ENCODE data around the gene NEDD9.

The NEDD9 gene

DNA sequence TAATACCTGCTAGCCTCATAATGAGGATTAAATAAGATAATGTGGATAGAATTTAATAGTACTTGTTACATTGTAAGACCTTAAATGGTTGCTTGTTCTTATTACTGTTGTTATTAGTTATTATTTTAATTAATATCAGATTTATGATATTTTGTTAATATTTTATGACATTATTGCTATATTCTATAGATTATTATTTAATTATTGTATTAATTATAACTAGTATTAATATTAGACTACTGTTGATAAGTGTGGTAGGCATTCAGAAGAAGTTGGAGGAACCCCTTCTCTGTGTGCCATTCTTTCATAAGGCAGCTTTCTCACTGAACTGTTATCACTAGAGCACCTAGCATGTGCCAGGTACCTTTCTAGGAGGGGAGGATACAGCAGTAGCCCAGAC is 2.6 kb upstream of the NEDD9 start:
- Mint-ChIP-seq H3K9me3 (no peaks in the 10 kb centered on the region), H3K4me3 (no peak overlapping the region), H3K27ac (peak overlapping the region; percentile 77), H3K27me3 (no peaks in the 10 kb centered on the region), H3K4me1 (peaks cover 37% of the 10 kb centered on the region), H3K36me3 (peaks cover 10% of the 10 kb centered on the region)
- no peak for DNase-seq (ENCODE audit: low spot score in 2 of 2)
- no peak for ATAC-seq (ENCODE audit: low read depth)

DNA sequence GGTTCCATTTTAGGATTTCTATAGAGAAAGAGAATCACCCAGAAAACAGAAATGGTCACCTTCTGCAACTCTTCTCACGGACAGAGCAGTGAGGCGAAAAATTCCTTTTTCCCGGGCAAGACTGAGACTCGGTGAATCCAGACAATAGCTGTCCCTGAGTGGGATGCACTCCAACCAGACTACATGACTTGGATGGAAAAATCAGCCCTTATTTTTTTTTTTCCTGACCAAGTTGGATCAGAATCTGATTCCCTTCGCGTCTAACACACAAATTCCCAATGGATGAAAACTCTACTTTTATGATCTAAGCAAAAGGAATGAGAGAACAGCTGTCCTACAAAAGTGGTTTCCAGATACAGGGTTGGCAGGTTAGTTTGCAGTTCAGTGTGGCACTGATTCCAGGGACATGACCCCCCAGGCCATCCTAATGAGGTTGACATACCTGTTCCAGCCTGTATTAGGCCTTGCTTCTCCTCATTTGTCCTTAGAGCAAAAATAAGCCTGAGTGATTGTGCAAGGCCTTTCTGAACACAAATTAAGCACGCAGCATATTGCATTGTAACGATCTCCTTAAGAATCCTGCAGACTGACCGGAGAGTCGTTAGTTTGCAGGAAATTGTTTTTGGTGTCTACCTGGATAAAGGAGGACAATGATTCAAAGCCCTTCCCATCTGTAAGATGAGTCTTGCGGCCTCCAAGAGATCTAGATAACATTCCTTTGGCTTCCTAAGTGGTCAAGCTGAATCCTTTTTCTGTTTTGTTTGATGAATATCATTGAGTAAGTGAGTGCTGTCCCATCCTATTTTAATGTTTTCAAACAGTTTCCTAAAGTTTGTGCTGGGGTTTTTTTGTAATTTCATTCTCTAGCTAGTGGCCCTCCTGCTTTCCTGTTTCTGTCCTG is 1.5 kb upstream of the NEDD9 start:
- Mint-ChIP-seq H3K4me1 (peaks cover 37% of the 10 kb centered on the region), H3K27me3 (no peaks in the 10 kb centered on the region), H3K4me3 (peak overlapping the region; percentile 93), H3K27ac (peak overlapping the region; percentile 91), H3K36me3 (peaks cover 10% of the 10 kb centered on the region), H3K9me3 (no peaks in the 10 kb centered on the region)
- no peak for ATAC-seq (ENCODE audit: low read depth)
- DNase-seq (ENCODE audit: low spot score in 2 of 2) = no peak

DNA sequence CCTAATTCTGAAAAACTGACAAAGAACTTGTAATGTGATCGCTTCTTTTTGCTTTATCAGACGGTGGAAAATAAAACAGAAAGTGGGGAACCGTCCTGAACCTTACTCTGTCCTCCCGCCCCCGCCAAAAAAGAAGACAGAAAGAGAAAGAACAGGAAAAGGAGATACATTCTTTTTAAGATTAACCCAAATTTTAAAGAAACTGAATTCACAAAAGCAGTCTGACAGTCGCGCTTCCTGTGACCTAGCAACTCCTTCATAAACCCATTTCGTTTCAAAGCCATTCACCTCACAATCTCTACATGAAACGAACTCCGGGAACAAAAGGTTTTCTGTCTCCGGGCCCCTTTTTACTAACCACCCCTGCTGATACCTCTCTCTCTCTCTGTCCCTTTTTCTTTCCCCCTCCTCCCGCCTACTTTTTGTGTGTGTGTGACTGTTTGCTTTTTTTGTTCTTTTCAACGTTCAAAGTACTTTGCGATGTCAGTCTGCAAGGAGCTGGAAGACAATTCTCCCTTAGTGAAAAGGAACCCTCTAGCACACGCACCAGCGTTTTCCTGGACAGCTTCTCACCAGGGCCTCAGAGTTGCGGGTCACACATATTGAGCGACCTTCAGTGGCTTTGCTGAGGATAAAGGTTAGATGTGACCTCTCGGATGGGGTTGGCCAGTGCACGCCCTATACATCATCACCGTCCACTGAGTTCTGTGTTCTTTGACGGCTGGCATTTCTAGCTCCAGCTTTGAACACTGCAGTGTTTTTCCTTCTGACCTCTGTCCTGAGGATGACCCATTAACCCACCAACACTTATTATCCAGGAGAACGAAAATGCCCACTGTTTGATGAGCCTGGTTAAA is 530 bp upstream of the NEDD9 start:
- peak overlapping the region; percentile 93 for H3K4me3 Mint-ChIP-seq
- H3K27ac Mint-ChIP-seq = peak overlapping the region; percentile 91
- peaks cover 34% of the 10 kb centered on the region for H3K4me1 Mint-ChIP-seq
- peak in 1 of 2 donors; percentile 3 for DNase-seq (ENCODE audit: low spot score in 2 of 2)
- no peaks in the 10 kb centered on the region for H3K27me3 Mint-ChIP-seq
- H3K36me3 Mint-ChIP-seq = peaks cover 6% of the 10 kb centered on the region
- no peaks in the 10 kb centered on the region for H3K9me3 Mint-ChIP-seq
- no peak for ATAC-seq (ENCODE audit: low read depth)

DNA sequence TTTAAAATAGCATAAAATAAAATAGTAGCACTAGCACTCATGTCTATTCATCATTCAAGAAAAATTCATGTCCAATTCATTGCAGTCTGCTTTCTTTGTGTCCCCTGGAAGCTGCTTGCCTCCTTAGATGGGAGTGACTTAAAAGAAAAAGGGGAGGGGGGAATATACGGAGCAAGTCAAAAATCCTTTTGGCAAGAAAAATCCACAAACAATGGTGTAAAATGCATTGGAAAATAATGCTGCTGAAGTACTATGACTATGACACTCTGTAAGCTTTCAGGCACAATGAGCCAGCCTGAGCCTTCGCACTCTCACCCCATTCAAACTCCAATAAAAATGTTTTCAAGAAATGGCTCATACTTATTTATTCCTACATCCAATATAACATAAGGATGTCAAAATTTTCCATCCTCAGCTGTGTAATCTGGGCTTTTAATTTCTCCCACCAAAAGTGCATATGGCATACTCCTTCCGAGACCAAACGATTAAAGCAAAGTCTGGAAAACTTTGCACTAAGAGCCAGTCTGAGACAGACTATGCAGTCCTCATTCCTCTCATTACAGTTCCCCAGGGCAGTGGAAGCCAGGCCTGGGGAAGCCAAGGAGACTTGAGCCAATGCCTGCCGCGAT is 790 bp downstream of the NEDD9 start:
- ATAC-seq (ENCODE audit: low read depth) = no peak
- Mint-ChIP-seq H3K4me3 (peak overlapping the region; percentile 93), H3K9me3 (no peaks in the 10 kb centered on the region), H3K27me3 (no peaks in the 10 kb centered on the region), H3K4me1 (peaks cover 33% of the 10 kb centered on the region), H3K36me3 (peaks cover 10% of the 10 kb centered on the region), H3K27ac (peak overlapping the region; percentile 91)
- no peak for DNase-seq (ENCODE audit: low spot score in 2 of 2)

DNA sequence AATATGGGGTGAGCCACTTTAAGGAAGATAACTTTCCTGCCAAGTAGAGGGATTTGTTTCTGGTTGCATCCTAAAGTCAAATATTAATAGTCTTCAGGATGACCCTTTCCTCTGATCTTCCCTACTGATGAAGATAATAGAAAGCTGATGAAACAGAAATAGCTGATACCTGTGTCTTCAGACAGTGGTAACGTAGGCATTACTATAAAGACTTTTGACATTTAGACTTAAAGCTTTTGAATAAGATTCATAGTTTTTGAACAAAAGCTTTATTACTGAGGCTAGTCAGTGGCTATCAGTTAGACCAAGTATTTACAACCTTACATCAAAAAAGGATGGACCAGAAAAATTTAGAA is 1.4 kb downstream of the NEDD9 start:
- ATAC-seq (ENCODE audit: low read depth) (no peak), DNase-seq (ENCODE audit: low spot score in 2 of 2) (no peak)
- Mint-ChIP-seq H3K9me3 (no peaks in the 10 kb centered on the region), H3K36me3 (peaks cover 13% of the 10 kb centered on the region), H3K4me1 (peaks cover 30% of the 10 kb centered on the region), H3K4me3 (no peak overlapping the region), H3K27ac (no peak overlapping the region), H3K27me3 (no peaks in the 10 kb centered on the region)

DNA sequence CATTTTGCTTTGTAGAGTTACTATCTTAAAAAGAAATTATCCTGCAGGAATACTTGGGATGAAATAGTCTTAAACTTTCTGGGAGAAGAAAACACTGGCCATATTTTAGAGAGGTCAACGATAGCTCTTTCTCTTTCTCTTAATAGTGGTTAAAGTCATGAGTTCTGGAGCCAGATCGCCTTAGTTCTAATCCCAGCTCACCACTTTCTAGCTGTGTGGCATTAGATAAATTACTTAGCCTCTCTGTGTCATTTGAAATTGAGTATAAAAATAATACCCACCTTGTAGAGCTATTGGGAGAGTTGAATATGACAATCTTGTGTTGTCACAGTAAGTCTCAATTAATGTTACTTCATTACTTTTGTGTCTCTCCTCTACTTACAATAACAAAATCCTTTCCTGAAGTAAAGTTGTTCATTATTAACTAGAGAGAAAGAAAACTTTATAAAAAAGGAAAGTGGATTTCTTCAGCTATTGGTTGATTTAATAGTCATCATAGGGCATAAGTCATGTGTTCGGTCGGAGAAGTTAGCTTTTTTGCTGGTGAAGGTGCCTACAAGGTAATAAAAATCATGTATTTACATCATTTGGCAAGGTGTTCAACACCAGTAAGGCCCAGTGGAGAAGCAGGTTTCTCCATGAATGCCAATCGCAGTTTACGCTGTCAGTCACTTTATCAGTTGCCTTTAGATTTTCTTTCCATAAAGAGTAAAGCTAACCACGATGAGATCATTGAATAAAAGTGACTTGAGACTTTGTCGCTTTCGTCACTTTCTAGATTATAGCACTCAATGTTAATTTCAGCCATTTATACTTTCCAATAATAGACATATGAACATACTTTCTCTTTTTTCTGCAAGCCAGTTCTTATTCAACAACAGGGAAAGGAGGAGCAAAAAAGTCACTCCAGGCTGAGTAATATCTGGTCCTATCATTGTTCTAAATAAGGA is 2.0 kb downstream of the NEDD9 start:
- H3K9me3 Mint-ChIP-seq = no peaks in the 10 kb centered on the region
- no peak for ATAC-seq (ENCODE audit: low read depth)
- H3K4me3 Mint-ChIP-seq = no peak overlapping the region
- peaks cover 11% of the 10 kb centered on the region for H3K36me3 Mint-ChIP-seq
- no peak for DNase-seq (ENCODE audit: low spot score in 2 of 2)
- H3K27me3 Mint-ChIP-seq = no peaks in the 10 kb centered on the region
- H3K27ac Mint-ChIP-seq = no peak overlapping the region
- H3K4me1 Mint-ChIP-seq = peaks cover 29% of the 10 kb centered on the region

DNA sequence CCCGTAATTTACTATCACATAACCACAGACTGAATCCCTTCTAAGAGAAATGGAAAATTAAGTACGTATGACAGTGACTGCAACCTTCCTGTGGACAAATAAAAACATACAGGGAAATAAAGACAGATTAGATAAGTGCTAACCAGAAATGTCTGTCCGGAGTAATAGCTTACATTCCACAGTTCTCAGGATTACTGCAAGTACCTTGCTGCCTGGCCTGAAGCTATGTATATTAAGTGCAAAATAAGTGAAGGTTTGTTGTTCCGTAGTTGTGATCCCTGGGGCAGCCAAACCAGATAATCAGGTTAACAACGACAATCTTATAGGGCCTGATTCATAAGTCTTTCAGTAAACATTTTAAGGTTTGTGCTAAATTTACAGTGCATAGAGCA is 2.8 kb downstream of the NEDD9 start:
- Mint-ChIP-seq H3K4me3 (no peak overlapping the region), H3K9me3 (no peaks in the 10 kb centered on the region), H3K27me3 (no peaks in the 10 kb centered on the region), H3K27ac (no peak overlapping the region), H3K36me3 (peaks cover 11% of the 10 kb centered on the region), H3K4me1 (peaks cover 33% of the 10 kb centered on the region)
- DNase-seq (ENCODE audit: low spot score in 2 of 2) (no peak), ATAC-seq (ENCODE audit: low read depth) (no peak)

DNA sequence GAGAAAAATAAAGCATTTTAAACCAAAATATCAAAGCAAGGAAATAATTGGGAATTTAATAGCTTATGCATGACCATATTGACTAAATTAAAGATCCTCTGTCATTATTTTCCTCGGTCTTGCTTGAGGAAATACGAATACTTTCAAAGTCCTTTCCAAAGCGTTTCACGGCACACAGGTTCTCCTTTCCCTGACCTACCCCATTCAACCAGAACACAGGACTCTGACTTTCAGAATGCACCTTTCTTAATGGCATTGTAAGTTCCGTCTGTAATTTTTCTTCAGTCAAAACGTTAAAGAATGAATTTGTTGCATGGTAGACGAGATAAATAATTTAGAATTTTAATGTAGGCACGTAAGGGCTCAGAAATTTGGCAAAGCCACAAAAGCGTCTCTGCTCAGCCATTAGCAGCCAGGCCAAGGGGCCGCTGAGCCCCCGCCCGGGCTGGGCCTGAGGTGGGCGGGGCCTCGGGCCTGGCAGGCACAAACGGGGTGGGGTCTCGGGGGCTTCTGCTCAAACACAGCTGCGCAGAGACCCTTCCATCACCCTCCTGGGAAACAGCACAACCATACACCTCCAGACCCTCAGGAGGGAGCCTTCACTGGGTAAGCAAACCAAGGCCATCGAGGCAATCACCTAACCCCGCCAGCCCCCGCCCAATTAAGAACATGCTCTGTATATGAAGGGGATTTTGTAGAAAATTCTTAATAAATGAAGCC is 3.4 kb downstream of the NEDD9 start:
- DNase-seq (ENCODE audit: low spot score in 2 of 2) (no peak), ATAC-seq (ENCODE audit: low read depth) (no peak)
- H3K27ac Mint-ChIP-seq = no peak overlapping the region
- no peak overlapping the region for H3K4me3 Mint-ChIP-seq
- no peaks in the 10 kb centered on the region for H3K27me3 Mint-ChIP-seq
- peaks cover 13% of the 10 kb centered on the region for H3K36me3 Mint-ChIP-seq
- no peaks in the 10 kb centered on the region for H3K9me3 Mint-ChIP-seq
- H3K4me1 Mint-ChIP-seq = peaks cover 36% of the 10 kb centered on the region

DNA sequence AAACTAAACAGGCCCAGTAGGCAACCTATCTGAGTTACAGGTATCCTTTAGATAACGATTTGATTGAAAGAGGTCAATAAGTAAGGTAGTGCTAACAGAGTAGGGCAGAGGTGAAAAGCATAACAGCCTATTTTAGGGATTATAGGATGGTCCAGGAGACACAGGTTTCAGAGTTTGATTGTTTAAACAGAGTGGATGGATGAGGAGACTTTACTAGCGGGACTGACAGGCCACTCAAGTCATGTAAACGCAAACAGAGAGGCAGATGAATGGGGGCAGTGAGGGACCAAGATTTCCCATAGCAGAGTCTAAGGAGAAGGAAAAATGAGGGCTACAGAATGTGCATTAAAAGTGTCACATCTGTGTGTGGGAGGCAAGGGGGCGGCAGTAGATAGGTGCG is 4.8 kb downstream of the NEDD9 start:
- H3K27me3 Mint-ChIP-seq = no peaks in the 10 kb centered on the region
- no peaks in the 10 kb centered on the region for H3K9me3 Mint-ChIP-seq
- no peak for DNase-seq (ENCODE audit: low spot score in 2 of 2)
- H3K4me3 Mint-ChIP-seq = no peak overlapping the region
- no peak for ATAC-seq (ENCODE audit: low read depth)
- H3K4me1 Mint-ChIP-seq = peaks cover 31% of the 10 kb centered on the region
- no peak overlapping the region for H3K27ac Mint-ChIP-seq
- peaks cover 13% of the 10 kb centered on the region for H3K36me3 Mint-ChIP-seq

DNA sequence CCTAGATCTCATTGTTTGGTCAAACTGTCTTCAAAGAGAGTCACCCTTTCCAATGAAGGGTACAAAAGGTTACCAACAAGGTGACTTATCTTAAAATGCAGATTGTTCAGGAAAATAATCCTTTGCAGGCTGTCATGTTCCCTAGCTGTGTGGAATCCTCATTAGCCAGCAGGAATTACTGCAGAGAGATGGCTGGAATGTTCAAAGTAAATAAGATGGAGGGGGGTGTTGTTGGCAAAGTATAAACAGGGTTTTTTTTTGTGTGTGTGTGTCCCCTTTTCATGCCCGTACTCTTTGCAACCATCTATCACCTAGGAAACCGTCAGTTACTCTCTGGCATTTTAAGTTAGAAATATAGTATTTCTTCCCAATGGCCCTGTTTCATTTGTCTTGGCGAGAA is 6.5 kb downstream of the NEDD9 start:
- Mint-ChIP-seq H3K4me1 (peaks cover 32% of the 10 kb centered on the region), H3K36me3 (peaks cover 13% of the 10 kb centered on the region), H3K9me3 (no peaks in the 10 kb centered on the region), H3K4me3 (no peak overlapping the region), H3K27ac (no peak overlapping the region), H3K27me3 (no peaks in the 10 kb centered on the region)
- ATAC-seq (ENCODE audit: low read depth) (no peak), DNase-seq (ENCODE audit: low spot score in 2 of 2) (no peak)

DNA sequence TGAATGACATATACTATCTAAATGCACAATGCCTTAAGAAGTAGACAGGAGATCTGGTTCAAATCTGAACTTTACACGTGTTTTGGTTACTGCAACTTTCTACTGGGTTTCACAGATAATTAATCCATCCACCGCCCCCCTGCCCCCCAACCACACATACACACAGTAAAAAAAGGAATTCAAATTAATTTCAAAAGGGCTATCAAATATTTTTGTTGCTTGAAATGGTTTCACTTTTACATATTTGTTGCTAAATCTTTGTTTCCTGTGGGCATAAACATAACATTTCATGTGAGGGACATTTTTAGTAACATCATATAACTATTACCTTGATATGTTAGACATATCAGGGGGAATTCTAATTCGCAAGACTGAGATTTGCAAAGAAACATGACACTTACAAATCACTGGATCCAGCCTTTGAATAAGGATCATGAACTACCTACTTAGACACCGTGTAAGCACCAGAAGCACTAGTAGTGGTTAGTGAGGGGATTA is 7.5 kb downstream of the NEDD9 start:
- H3K9me3 Mint-ChIP-seq = no peaks in the 10 kb centered on the region
- ATAC-seq (ENCODE audit: low read depth) (no peak), DNase-seq (ENCODE audit: low spot score in 2 of 2) (no peak)
- H3K27me3 Mint-ChIP-seq = no peaks in the 10 kb centered on the region
- H3K4me1 Mint-ChIP-seq = peaks cover 32% of the 10 kb centered on the region
- peaks cover 13% of the 10 kb centered on the region for H3K36me3 Mint-ChIP-seq
- H3K4me3 Mint-ChIP-seq = no peak overlapping the region
- H3K27ac Mint-ChIP-seq = peak overlapping the region; percentile 88

DNA sequence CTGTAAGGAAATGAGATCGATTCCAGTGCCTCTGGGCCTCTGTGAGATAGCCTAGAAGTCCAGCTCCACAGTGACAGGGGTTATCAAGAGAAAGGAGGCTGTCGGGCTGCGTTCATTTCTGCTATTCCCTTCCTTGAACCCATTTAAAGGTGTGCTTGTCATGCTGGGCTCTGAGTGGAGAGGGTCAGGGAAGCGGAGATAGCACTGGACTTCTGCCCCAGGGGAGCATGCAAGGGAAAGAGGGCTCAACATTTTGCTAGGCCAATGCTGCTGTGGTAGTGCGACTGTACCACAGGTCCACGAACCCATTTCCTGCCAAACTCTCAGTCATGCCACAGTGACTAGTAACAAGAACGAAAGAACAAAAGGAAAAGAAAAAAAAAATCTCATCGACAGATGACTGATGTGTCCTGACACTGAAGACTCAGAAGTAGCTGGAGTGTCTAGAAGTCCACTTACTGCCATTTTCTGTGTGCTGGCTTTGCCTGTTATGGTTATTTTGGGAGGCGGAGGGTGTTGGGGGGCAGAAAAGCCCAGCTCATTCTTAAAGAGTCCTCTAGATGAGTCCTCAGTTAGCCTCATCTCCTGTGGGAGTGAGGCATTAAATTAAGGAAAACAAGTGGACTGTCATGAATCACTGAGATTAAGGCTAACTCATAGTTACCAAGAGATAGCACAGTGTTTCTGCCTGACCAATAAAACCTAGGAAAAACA is 8.1 kb downstream of the NEDD9 start:
- no peak for DNase-seq (ENCODE audit: low spot score in 2 of 2)
- H3K4me1 Mint-ChIP-seq = peaks cover 32% of the 10 kb centered on the region
- H3K27ac Mint-ChIP-seq = peak overlapping the region; percentile 88
- H3K4me3 Mint-ChIP-seq = peak overlapping the region; percentile 43
- H3K9me3 Mint-ChIP-seq = no peaks in the 10 kb centered on the region
- H3K27me3 Mint-ChIP-seq = no peaks in the 10 kb centered on the region
- peak; percentile 66 for ATAC-seq (ENCODE audit: low read depth)
- peaks cover 14% of the 10 kb centered on the region for H3K36me3 Mint-ChIP-seq
